ENCODE measurements around the gene PDK2.

GRCh38 chr17:50078430-50078829 lies 16.7 kb upstream of the PDK2 start:
- TF ChIP-seq CTCF (IDR thresholded peaks at IDR 0.05; ENCODE audit: borderline replicate concordance, extremely low read depth, low read length, poor library complexity, severe bottlenecking) (no peak), EZH2 (IDR thresholded peaks at IDR 0.05; ENCODE audit: borderline replicate concordance, low read depth, low read length, severe bottlenecking) (no peak)
